HG02623 (cell line): ENCODE data around the gene HIP1.
"Not testable (repeated sequence)": the region's sequence is repeated elsewhere in the genome, so short reads cannot be mapped to it uniquely, and the experiment has no call there.

Experiments used
- ATAC-seq: cut with Tn5 transposase; IDR thresholded peaks from one replicate; pipeline ENCODE4 v1.9.1; 2021; ENCODE audit warnings: moderate library complexity; ENCODE audit not compliant: unreplicated experiment

Gene HIP1

DNA sequence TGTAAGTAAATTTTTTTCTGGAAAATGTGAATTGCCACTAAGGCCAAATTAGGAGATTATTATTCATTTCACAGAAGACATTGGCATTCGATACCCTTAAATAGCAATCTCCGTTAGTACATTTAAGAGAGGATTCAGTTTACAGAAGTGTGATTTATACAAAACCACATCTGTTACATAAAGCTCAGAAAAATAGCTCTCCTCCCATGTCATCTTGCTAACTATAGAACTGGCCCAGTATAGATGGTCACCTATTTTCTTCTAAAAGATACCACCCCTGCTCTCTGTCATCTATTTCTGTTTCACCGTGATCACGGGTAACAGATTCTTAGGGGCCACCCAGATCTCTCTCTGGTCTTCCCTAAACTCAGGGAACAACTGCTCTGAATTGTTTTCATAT lies 119.1 kb downstream of the HIP1 start:
- ATAC-seq: no peak

DNA sequence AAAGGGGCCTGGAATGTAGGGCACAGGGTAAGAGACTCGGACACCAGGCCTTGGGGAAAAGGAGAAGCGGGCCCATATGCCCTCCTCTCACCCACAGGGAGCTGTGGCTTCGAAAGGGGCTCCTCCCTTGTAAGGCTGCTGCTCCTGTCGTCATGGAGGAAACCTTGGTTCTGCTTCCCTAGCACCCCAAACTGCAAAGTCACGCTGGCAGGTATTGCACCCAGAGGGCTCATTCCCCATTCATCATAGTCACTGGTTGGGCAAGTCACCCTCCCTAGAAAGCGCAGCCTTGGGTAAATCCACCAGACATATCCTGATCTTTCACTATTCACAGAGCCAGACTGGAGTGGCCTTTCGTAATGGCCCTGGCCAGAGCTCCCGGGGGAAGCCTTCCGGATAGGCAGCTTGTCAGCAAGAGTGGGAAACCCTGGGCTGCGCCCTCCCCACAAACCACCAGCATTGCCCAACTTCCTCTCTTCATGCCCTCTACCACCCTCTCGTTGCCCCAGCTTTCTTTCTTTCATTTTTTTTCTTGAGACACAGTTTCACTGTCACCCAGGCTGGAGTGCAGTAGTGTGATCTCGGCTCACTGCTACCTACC lies 121.0 kb downstream of the HIP1 start:
- no peak for ATAC-seq

DNA sequence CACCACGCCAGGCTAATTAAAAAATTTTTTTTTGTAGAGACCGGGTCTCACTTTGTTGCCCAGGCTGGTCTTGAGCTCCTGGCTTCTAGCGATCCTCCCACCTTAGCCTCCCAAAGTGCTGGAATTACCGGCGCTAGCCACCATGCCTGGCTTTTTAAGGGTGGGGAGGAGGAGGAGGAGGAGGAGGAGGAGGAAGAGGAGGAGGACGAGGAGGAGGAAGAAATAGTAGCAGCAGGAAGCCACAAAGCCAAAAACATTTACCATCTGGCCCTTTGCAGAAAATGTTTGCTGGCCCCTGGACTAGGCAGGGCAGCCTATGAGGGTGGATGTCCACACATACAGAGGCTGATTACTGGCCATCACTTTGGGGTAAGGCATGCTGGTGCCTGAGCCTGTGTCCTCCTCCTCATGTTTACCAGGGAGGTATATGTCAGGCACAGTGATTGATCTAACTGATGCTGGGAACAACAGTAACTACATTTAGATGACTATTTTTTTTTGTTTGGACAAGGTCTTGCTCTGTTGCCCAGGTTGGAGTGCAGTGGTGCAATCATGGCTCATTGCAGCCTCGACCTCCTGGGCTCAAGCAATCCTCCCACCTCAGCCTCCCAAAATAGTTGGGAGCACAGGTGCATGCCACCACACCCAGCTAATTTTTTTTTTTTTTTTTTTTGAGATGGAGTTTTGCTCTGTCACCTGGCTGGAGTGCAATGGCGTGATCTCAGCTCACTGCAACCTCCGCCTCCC lies 122.1 kb downstream of the HIP1 start:
- no peak for ATAC-seq

DNA sequence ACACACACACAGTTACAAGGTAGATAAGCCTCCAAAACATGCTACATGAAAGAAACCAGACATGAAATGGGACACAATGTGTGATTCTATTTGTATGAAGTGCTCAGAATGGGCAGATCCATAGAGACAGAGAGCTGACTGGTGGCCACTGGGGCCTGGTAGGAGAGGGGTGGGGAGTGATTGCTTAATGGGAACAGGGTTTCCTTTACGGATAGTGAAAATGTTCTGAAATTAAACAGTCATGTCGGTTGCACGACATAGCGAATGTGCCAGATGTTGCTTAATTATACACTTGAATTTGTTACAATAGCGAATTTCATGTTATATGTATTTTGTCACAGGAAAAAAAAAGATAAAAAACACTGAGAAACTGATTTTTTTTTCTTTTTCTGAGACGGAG lies 124.3 kb downstream of the HIP1 start:
- no peak for ATAC-seq

DNA sequence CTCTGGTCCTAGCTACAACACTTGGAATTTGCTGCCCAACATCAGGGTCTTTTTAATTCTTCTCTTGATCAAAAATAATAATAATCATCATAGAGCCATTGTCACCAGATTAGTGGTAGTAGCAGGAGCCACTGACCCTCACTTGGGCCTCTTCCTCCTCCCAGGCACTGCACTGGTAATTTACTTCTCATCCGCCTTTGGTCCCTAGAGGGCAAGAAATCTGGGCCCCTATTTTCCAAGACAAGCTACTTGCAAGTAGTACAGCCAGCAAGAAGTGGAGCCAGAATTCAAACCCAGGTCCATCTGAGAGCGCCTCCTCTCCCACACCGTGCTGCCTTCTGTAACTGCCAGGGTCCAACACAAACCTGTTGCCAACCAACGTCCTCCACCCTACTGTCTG lies 125.4 kb downstream of the HIP1 start:
- ATAC-seq: no peak

DNA sequence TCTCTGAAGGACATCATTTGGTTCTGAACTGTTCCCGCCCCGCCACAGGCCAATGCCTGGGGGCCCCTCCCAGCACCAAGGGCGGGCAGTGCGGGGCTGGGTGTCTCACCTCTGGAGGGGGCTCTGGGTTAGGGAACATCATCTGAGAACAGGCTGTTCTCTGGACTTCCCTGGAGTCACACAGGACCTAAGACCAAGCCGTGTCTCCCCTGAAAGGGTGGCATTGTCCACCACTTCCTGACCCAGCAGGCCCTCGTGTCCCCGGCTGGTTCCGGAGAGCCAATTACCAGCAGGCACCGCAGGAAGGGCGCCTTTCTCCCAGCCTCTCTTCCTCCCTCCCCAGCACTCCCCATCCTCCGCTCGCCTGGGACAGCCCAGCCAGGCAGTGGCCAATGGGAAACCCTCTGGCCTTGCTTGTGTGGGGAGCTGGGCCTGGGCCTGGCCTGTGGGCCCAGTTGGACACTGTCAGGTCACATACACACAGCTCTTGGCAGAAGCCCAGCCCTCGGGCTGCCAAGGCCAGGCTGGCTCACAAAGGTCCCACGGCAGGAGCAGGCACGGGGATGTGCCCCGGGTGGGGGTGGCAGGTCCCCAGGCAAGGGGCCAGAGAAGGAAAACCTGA lies 127.1 kb downstream of the HIP1 start:
- no peak for ATAC-seq

DNA sequence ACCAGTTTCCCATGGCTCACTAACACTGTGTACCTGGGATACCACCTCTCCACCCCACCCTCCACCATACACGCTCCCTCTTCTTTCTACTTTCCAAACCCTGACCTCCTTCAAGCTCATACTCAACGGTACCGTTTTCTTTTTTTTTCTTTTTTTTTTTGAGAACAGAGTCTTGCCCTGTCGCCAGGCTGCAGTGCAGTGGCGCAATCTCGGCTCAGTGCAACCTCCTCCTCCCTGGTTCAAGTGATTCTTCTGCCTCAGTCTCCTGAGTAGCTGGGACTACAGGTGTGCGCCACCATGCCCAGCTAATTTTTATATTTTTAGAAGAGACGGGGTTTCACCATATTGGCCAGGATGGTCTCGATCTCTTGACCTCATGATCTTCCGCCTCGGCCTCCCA lies 129.3 kb downstream of the HIP1 start:
- not testable (repeated sequence) for ATAC-seq

DNA sequence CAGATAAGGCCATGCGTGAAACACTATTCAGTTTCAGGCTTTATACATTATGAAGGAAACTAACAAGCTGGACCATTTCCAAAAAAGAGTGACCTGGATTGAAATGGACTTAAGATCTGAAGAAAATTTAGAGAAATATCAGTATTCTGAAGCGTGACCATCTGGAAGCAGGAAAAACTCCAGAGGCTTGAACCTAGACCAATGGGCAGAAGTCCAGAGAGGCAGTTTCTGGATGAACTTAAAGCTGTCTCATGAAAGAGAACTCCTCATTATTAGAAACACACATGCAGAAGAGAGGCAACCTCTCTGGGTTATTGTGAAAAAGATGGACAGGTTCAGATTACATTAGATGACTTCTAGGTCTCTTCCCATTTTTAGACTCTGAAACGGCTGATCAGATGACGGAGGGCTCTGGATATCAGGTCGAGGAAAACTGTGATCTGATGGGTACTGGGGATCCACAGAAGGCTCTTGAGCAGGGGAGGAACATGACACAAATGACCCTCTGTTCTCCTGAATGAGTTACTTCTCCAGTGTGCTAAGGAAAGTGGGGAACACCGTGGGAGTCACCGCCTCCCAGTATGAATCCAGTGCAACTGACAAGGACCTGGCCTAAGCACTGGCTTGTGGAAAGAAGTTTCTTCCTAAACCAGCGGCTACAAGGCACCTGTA lies 130.2 kb downstream of the HIP1 start:
- ATAC-seq: no peak

DNA sequence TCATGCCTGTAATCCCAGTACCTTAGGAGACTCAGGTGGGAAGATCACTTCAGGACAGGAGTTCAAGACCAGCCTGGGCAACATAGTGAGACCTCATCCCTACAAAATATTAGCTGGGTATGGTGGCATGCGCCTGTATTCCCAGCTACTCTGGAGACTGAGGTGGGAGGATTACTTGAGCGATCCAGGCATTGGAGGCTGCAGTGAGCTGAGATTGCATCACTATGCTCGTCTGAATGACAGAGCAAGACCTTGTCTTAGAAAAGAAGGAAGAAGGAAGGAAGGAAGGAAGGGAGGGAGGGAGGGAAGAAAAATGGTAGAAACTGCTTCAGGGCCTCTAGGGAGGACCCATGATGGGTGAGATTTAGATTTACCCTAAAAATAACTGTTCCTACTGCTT lies 134.3 kb downstream of the HIP1 start:
- no peak for ATAC-seq

DNA sequence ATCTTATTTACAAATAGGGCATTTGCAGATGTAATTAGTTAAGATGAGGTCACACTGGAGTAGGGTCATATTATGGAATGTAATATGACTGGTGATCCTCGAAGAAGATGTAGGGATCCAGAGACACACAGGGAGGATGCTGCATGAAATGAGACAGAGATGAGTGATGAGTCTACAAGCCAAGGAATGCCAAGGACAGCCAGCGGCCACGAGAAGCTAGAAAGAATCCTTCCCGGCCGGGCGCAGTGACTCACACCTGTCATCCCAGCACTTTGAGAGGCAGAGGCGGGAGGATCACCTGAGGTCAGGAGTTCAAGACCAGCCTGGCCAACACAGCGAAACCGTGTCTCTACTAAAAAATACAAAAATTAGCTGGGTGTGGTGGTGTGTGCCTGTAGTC lies 135.9 kb downstream of the HIP1 start:
- ATAC-seq: not testable (repeated sequence)

DNA sequence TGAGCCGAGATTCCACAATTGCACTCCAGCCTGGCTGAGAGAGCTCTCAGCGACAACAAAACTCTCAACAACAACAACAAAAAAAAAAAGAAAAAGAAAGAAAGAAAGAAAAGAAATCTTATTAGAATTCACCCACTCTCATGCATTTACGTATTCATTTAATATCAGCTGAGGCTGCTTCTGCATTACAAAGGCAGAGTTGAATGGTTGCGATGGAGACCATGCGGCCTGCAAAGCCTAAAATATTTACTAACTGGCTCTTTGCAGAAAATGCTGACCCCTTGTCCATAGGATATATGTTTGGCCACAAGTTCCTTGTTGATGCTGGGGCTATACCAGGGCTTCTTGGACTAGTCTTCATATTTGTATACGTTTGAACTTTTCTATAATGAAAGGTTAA lies 137.2 kb downstream of the HIP1 start:
- no peak for ATAC-seq

DNA sequence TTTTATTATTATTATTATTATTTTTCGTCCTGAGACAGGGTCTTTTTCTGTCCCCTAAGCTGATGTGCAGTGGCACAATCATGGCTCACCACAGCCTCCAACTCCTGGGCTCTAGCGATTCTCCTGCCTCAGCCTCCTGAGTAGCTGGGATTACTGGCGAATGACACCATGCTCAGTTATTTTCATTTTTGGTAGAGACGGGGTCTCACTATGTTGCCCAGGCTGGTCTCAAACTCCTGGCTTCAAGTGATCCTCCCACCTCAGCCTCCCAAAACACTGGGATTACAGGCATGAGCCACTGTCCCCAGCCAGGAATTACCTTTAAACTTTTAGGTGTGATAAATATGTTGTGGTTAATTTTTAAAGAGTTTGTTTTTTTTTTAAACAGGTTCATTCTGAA lies 138.0 kb downstream of the HIP1 start:
- ATAC-seq: not testable (repeated sequence)

DNA sequence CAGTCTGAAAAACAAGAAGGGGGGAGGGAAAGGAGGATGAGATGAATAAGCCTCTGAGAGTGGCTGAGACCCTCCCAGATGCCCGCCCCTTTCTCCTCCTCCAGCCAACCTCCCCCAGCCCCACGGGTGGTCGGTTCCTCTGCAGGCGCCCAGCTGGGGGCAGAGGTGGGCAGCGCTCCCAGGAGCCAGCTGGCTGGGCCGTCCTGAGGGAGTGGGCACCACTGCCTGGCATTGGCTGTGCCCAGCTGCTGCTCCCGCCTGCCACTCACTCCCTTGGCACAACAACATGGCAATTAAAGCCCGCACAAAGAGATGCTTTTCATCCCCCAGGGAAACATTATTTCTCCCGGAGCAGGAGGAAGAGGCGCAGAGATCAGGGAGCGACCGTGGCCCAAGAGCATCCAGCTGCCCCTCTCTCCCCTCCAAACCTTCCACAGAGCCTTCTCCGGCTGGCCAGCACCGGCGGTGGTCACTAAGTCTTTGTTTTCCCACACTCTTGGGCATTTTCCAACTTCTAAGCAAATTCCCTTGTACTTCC lies 139.4 kb downstream of the HIP1 start:
- ATAC-seq: no peak

DNA sequence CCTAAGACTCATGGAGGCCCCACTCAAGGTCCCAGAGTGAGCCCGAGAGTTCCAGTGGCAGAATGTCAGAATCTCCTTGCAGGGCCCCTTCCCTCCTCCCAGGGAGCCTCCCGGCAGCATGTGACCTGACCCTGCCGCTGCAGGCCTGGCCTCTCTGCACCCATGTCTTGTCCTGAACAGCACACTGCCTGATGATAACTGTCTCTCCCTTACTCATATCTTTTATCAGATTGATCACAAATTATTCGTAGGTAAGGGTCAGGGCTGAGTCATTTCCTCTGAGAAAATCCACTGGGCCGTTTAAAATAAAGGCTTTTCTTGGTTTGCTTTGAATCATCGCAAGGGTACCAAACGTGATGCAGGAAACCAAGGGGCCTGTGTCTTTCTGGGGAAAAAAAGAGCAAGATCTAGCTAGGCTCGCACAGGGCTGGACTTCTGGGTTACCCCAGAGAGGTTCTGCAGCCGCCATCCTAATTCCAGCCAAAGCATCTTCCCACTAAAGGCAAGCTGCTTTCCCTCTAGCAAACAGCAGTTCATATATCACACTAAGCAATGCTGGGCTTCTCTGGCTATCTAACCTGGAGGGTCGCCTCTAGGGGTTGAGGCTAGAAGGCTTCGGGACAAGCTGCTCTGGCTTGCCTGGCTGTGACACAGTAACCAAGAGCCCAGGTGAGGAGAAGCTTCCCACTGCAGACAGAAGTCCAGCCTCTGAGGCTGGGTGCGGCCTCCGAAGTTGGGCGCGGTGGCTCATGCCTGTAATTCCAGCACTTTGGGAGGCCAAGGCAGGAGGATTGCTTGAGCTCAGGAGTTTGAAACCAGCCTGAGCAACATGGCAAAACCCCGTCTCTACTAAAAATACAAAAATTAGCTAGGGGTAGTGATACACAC lies 141.8 kb downstream of the HIP1 start:
- no peak for ATAC-seq

DNA sequence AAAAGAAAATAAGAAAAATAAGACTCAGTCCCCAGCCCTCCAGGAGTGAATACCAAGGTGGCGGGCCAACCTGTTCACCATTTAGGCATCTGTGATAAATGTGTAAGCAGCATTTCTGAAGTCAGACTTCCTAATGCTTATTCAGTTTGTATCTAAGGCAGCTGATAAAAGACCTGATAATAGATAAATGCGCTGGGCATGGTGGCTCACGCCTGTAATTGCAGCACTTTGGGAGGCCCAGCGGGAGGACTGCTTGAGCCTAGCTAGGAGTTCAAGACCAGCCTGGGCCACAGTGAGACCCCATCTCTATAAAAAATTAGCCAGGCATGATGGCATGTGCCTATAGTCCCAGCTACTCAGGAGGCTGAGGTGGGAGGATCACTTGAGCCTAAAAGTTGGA lies 143.0 kb downstream of the HIP1 start:
- no peak for ATAC-seq

DNA sequence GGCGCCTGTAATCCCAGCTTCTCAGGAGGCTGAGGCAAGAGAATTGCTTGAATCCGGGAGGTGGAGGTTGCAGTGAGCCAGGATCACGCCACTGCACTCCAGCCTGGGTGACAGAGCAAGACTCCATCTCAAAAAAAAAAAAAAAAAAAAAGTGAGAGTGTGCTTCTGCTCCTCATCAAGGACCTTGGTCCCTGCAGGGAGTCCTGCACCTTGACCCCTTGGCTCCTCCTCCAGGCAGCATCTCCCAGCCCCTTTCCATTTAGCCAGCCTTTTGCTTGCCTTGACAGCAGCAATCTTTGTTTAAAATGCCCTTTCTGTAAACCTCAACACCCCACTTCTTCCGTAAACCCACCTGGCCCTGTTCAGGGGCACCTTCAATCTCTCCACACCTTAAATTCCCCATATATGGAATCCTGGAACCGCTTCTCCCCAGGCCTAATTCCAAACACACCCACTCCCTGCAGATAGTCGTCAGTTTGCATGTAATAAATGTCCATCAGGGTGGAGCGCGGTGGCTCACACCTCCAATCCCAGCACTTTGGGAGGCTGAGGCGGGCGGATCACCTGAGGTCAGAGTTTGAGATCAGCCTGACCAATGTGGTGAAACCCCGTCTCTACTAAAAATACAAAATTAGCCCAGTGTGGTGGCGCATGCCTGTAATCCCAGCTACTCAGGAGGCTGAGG lies 145.1 kb downstream of the HIP1 start:
- not testable (repeated sequence) for ATAC-seq

DNA sequence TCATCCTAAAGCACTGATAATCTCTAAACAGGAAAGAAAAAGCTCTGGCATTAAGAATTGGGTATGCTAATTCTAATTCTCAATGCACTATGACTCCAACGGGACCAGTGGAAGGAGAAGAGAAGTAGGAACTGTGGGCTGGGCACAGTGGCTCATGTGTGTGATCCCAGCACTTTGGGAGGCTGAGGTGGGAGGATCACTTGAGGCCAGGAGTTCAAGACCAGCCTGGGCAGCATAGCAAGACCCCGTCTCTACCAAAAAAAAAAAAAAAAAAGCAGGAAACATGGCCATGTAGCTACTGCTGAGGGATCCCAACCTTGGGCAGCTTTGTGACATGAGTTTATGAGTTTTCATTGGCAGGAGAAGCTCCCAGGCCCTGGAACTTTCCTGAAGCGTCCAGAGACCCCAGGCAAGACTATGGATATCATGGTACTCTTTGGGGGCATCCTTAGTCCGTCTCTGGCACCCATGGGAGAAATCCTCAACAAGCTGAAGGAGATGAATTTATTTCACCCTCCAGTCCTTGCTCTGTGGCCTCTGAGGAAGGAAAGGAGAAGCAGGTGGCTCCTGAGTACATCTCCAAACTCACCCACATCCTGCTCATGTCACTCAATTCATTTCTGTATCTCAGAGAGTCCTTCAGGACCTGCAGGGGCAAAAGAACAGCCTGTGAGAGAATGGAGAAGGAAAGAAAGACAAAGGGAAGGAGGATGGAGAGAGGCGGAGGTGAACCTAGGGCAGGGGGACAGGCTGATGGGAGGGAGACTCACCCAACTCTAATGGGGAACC lies 147.1 kb downstream of the HIP1 start:
- ATAC-seq: no peak

DNA sequence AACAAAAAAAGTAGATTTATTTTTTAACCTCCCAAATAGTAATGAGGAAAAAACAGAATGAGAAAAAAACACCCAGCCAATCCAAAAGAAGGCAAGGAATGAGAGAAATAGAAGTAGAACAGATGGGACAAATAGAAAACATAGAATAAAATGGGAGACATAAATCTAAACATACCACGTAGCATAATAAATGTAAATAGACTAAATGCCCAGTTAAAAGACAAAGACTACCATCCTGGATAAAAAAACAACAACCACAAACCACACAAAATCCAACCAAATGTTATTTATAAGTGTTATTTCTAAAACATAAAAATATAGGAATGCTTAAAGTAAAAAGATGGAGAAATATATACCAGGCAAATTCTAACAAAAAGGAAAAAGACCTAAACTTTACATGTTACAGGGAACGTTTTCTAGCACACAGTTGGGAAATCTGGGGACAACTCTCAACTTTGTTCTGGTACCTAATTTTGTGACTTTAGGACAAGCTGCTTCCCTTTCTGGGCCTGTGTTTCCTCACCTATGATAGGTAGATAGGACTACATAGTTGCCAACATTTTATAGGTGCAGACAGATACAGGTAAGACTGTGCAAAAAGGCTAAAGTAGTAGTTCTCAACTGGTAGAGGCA lies 148.3 kb downstream of the HIP1 start:
- no peak for ATAC-seq

DNA sequence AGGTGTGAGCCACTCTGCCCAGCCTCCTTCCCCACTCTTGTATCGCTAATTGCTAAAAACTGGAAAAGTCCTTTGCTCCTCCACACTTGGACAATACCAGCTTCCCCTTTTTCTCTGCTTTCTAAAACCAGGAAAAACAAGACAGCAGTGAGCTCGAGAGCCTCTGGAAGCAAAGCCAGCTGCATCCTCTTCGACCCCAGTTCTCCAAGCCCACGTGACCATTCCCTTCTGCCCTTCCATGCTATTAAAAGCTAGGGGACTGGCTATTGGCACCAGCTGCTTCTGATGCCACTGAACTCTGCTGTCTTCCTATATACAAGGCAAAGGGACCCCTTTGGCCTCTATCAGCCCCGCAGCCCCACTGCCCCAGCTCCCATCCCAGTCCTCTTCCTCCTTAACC lies 154.4 kb downstream of the HIP1 start:
- ATAC-seq: no peak
